Stimulated activated CD8-positive, alpha-beta memory T cell treated with anti-CD3 and anti-CD28 coated beads, Interleukin-7, amount 100 ng/mL, for 4 hours (primary cell): ENCODE measurements around the gene KRT81.
"Not testable (repeated sequence)": the region's sequence is repeated elsewhere in the genome, so short reads cannot be mapped to it uniquely, and the experiment has no call there.

Source experiments
- DNase-seq, 2 donors: peaks; one replicate each; pipeline ENCODE4 v3.0.0-alpha.2; 2020; ENCODE audit warnings: low read depth in 2 of 2

The KRT81 gene

GRCh38 chr12:52241205-52241842 lies 50.0 kb downstream of the KRT81 start:
- no peak for DNase-seq

- not testable (repeated sequence) for DNase-seq
Measured at GRCh38 chr12:52240247-52240646, 51.1 kb downstream of the KRT81 start.

DNA sequence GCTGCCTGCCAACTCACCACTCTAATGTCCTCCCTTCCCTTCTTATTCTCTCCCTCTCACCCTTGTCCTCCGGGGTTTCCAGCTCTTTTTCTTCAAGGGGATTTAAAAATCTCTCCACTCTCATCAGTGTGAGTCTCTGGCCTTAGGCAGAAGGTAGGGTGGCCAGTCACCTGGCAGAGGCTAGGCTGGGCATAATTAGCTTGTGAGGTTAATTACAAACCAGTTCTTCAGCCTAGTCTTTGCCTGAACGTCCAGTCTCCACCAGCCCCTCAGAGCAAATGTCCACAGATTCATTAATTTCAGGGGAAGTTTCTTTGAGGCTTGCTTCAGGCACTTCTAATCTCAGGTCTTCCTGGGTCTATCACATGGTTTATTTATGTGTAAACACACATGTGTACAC lies 51.6 kb downstream of the KRT81 start:
- DNase-seq: no peak

DNA sequence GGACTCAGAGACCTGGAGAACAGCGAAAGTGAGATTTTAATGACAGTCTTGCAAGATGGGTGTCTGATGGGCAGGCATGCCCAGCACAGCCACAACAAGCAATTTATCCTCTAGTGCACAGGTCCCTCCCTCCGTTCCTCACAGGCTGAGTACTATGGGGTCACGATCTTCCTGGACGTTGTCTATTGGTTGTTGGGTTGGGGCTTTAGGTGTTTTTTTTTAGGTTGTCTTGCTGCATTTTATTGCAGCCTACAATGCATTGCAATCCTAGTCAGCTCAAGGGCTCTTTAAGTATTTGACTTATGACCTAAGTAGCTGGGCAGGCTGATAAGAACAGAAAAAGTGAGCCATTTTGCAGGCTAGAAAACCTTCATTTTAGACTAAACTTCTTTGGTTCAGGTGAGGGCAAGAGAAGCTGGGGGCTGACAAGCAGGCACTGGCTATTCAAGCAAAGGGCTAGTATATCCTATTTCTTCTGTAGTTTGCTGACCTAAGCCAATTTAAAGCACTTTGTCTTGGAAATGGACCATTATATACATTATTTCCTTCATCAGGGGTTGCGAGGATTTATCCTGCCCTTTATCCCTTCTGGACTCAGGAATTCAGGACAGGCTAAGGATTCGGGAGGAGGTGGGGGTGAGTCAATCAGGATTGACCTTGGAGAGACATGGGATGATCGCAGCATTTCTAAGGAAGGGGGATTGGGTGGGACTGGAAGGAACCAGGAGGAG lies 52.3 kb downstream of the KRT81 start:
- no peak for DNase-seq

GRCh38 chr12:52238207-52238840 lies 53.0 kb downstream of the KRT81 start:
- DNase-seq: no peak

GRCh38 chr12:52236386-52237050 lies 54.8 kb downstream of the KRT81 start:
- no peak for DNase-seq
